Measurements from ENCODE around the gene LARP6.

GRCh38 chr15:70902107-70902506 is 48.1 kb upstream of the LARP6 start:
- TF ChIP-seq, protein P1, sequence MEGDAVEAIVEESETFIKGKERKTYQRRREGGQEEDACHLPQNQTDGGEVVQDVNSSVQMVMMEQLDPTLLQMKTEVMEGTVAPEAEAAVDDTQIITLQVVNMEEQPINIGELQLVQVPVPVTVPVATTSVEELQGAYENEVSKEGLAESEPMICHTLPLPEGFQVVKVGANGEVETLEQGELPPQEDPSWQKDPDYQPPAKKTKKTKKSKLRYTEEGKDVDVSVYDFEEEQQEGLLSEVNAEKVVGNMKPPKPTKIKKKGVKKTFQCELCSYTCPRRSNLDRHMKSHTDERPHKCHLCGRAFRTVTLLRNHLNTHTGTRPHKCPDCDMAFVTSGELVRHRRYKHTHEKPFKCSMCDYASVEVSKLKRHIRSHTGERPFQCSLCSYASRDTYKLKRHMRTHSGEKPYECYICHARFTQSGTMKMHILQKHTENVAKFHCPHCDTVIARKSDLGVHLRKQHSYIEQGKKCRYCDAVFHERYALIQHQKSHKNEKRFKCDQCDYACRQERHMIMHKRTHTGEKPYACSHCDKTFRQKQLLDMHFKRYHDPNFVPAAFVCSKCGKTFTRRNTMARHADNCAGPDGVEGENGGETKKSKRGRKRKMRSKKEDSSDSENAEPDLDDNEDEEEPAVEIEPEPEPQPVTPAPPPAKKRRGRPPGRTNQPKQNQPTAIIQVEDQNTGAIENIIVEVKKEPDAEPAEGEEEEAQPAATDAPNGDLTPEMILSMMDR (conservative IDR thresholded peaks at IDR 0.05; ENCODE audit: low read length): no peak
- TF ChIP-seq EZH2phosphoT487 (IDR thresholded peaks at IDR 0.05; ENCODE audit: borderline replicate concordance): no peak

All from Loucy (cell line).